Measurements from ENCODE around the gene VPS72.

Gene VPS72

DNA sequence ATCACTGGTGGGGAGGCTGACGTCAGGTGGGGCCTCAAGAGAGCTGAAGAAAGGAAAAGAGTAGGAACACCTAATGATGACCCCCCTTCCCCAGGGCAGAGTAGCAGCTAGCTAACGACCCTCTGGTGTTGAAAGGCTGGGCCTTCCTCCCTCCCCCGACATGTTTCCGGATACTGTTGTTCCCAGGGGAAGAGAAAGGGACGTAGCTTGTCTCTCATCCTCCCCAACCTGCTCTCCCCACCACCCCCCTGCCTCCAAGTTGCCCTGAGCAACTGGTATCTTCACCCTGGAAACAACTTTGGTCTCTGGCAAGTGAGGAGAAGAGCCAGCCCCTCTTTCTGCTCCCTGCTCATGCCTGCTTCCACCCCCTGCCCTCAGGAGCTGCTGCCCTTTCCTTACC, 46.0 kb downstream of the VPS72 start:
- DNase-seq = no peak

DNA sequence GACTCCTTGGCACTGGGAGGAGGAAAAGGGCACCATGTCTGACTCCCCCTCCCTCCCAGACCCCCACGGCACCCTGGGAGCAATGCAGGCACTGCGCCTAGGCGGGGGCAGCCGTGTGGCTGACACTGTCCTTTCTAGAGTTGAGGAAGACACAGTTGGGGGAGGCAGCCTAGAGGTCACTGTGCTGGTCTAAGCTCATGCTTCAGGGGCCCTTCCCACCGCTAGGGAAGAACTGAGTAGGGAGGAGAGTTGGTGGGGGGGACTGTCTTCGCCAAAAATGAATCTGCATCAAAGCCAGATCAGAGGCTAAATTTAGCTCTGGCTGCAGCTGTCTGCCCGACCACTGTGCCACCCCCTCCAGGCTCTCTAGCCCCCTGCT, 47.0 kb downstream of the VPS72 start:
- DNase-seq = no peak

DNA sequence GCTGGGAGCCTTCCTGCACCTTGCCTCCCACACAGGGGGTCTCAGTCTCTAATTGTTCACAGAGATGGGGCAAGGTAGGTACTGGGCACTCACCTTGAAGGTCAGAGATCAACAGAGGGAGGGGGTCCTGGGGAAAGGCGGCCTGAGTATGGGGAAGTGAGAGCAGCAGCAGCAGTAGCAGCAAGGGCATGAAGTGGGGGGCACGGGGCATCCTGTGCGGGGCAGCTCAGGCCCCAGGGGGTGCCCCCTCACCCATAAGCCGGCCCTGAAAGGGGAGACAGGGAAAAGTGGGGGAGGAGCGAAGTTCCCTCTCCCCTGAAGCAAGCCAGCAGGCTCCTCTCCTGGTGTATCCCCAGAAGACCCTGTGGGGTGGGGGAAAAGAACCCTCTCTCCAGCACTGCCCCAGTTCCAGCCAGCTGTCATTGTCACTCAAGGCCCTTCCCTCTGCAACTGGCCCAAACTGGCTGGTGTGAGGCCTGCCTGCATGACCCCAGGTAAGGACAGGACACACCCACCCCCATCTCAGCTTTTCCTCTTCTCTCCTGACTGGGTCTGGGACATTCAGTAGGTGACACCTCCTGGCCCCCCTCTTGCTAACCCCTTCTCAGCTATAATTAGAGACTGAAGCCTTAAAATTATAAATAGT, 47.5 kb downstream of the VPS72 start:
- DNase-seq = no peak

DNA sequence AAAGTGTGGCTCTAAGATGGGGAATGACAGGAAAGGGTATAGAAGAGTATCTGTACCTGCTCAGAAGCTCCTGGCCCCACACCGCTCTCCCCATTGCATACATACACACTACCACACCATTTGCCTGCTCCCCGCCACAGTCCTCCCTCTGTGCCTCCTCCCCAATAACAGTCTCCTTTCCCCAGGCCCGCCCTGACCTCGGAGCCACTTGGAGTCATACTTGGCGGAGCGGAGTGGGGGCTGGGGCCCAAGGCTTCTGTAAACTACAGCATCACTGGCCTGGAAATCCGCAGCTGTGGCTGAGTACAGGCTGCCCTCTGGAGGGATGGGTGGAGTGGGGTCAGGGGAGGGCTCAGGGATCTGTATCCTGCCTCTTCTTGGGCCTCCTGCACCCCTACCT, 52.2 kb downstream of the VPS72 start:
- DNase-seq = no peak

DNA sequence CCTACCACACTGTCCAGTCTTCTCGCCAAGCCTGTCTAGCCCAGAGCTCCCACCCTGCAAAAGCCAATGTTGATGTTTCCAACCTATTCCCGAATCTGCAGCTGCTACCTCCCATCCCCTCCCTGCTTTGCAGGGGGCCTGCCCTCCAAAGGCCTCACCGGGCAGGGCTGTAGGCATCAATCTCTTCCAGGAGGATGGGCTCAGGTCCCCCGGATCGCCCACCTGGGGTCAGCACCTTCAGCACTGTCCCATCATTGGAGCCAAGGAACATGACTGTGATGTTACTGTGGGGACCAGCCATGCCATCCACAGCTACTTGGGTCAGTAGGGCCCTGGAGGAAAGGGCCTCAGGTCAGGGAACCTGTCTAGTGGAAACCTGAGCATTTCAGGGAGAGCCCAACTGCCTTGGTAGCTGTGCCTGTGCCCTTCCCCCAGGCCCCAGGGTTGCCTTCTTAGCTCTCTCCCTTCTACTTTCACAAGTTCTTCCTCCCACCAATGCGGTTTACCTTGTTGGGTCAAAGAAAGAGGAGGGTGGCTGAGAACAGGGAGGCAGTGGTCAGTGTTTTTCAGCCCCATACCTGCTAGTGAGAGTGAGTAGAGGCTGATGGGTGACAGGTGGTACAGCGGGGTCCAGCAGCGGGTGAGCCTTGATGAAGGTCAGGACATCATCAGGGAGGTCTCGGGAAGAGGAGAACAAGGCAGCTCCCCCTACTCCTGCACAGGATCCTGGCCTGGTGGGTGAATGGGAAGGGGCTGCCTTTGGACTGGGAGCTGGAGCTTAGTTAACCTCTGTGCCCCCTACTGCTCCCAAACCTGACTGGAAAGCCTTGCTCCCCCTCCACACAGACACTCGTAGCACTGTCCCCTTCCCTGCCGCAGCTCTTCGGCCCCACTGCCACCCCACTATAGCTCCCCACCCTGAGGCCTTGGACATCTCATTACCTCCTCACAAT, 54.3 kb downstream of the VPS72 start:
- no peak for DNase-seq

DNA sequence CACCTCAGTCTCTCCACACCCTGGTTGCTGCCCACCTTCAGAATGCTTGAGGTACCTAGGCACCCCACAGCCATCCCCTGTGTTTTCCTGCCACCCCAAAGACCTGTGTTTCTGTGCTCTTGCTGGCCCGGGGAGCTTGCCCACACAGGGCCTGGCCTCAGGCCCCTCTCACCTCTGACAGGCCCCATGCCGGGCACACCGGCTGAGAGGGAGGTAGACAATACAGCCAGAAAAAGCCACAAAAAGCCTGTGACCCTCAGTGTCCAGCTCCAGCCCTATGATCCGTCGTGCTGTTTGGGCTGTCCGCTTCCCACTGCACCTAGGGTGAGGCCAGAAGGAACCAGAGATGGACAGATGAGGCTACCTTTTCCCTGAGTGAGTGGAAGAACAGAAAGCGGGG, 55.0 kb downstream of the VPS72 start:
- no peak for DNase-seq

DNA sequence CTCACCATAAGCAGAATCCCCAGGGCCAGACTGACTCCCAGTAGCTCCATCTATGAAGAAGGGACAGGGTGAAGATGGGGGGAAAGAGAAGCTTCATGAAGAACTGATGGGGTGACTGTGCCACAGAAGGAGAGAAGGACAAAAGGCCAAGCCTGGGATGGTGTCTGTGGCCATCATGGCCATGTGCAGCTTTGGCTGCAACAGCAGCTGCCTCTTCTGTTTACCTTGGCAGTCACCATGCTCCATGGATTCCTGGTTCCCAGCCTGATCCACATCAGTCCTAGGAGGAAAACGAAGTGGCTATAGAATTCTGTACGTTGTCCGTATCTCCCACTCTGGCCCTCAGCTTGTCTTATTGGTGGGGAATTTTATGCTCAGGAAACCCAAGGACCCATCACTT, 55.6 kb downstream of the VPS72 start:
- DNase-seq = no peak

DNA sequence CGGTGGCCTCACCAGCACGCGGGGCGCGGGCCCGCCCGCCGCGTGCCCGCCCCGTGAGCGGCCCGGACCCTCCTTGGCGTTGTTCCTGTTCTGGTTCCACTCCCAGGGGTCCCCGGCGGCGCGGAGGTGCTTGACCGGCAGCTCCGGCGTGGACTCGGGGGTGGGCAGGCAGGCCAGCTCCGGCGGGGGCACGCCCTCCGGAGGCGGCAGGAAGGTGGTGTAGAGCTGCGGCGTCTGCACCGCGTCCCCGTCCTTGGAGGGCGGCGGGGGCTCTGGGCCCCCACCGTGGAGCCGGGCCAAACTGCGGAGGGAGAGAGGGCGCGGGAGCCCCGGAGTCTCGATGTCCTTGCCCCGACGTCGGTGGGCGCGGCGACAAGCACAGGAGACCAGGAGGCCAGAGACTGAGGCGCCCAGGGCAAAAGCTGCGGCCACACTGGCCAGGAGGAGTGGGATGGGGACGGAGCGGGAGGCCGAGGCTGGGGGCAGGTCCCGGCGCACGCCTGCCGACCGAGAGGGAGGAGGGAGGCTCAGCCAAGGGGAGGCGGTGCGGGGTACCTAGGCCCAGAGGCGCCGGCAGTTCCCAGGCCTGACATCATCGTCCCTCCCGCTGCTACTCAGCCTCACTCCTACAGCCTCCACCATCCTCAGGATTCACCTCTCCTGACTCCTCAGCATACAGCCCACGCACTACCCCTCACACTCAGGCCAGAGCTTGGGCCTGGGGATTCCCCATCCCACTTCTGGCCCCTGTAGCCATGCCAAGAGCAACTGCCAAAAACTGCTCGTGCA, 56.8 kb downstream of the VPS72 start:
- no peak for DNase-seq

DNA sequence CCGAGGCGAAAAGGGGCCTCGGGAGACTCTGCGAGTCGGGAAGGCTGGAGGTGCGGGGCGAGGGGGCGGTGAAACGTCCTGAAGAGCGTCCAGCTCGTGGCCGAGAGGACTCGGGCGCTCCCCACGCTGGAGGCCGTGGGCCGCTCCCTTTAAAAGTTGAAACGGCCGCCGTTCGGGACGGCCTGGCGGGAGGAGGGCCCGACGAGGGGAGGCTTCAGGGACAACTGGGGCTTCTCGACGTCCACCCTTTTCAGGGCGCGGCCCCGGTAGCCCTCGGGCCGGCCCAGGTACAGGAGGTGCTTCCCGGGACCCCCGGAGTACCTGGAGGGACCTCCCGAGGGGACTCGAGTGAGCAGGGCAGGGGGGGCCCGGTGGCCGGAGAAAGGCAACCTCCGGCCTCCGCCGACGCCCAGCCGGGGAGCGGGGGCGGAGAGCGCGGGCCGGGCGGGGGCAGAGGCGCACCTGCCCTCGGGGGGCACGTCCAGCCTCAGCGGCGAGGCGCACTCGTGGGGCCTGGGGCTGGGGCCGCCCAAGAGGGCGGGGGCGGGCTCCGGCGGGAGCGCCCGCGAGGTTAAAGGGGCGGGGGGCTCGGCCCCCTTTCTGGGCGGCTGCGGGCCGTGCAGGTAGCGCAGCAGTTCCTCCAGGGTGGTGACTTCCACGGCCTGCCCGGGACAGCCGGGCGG, 57.5 kb downstream of the VPS72 start:
- DNase-seq = no peak

DNA sequence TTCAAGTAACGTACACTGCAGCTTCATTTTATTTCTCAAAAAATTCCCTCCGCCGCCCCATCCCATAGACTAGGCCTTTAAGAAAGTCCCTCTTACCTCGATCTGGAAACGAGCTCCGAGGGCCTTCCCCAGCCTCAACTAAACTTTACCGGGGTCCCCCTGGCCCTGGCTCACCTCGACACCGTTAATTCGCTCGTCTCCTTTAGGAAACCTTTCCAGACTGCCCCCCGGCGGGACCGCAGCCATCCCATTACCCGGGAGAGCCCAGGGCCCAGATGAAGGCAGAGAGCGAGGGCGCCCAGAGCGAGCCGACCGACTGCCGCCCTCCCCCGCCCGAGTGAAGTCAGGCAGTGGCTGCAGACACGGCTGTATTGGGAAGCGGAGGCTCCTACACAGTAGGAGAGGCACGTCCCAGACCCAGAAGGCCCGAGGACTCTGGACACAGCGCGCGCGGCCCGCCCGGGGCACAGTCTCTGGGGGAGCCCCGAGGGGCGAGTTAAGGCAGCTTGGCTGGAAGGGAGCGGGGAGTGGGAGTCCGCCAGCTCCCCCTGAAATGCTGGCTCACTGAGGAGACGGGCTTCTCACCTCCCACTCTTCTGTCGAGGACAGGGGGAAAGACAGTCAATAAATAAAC, 58.2 kb downstream of the VPS72 start:
- no peak for DNase-seq

DNA sequence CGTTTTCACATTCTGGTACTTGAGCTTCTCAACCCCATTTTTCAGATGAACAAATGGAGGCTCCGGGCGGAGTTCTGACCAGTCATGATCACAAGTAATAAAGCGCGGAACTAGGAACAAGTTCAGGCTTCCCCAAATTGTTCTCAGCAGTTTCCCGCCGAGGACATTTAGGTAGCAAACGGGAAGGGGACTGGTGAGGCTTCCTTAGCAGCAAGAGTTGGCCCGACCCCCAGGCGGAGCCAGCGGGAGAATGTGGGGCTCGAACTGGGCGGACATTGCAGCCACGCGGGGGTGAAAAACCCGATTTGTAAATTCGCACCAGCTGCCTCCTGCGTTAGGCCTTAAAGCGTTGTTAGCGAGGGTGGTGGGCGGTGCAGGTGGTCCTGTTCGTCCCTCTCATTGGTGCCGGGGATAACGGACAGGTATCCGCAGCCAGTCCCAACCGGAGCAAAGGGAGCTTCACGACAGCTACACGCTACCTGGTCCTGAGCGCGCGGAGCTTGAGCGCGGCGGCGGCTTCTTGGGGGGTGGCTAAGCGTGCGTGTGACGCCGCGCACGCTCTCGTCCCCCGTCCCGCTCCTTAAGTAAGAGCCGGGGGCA, 58.9 kb downstream of the VPS72 start:
- DNase-seq = peak; percentile 73 to 95

DNA sequence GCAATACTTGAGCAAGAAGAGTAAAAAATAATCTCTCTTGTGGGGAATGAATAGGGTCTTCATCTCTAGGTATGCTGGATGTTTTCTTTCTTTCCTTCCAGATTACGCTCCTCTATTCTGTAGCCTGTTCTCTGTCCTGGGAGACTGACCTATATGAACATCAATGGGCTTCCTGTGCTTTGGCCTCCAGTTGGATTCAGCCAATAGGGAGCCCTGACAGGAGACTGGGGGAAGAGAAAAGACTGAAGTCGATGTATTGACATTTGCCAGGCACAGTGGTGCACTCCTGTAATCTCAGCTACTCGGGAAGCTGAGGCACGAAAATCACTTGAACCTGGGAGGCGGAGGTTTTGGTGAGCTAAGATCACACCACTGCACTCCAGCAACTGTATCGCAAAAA, 61.2 kb downstream of the VPS72 start:
- DNase-seq = no peak
